Measurements from ENCODE around the gene IFNA17. TPM values are rescaled to one million over a fixed set of nuclear protein-coding genes. Genes with fewer than 3 reads are reported as not detected.
A peak's percentile ranks its signal among the peaks of the same experiment; 100 is the strongest.
"Not testable (repeated sequence)": the region's sequence is repeated elsewhere in the genome, so short reads cannot be mapped to it uniquely, and the experiment has no call there.

IFNA17 gene
- total RNA-seq, 2 experiments from 2014 or later, result not detected

GRCh38 chr9:21234153-21234687 is 6.2 kb upstream of the IFNA17 start:
- ChIA-PET POLR2A (no interaction called here), CTCF (interaction anchor here (0.9 to 3.3 kb wide), 8 partner anchors 16 to 556 kb away, joined by 3 to 37 read pairs (median 10); no protein-coding TSS in a partner anchor)
- intact Hi-C loops (cut with micrococcal nuclease), result loop anchor here (10.0 kb wide), 2 partner anchors 91 to 211 kb away; partner anchors contain the start of gene IFNA1
- Mint-ChIP-seq H3K27ac (no peak overlapping the region), H3K36me3 (ENCODE audit: low read depth) (no peaks in the 10 kb centered on the region), H3K4me1 (ENCODE audit: low read depth) (peaks cover 7% of the 10 kb centered on the region), H3K27me3 (peaks cover 3% of the 10 kb centered on the region), H3K9me3 (no peaks in the 10 kb centered on the region), H3K4me3 (no peak overlapping the region)
- no peak for DNase-seq
- ATAC-seq, result no peak
- TF ChIP-seq, protein P1, sequence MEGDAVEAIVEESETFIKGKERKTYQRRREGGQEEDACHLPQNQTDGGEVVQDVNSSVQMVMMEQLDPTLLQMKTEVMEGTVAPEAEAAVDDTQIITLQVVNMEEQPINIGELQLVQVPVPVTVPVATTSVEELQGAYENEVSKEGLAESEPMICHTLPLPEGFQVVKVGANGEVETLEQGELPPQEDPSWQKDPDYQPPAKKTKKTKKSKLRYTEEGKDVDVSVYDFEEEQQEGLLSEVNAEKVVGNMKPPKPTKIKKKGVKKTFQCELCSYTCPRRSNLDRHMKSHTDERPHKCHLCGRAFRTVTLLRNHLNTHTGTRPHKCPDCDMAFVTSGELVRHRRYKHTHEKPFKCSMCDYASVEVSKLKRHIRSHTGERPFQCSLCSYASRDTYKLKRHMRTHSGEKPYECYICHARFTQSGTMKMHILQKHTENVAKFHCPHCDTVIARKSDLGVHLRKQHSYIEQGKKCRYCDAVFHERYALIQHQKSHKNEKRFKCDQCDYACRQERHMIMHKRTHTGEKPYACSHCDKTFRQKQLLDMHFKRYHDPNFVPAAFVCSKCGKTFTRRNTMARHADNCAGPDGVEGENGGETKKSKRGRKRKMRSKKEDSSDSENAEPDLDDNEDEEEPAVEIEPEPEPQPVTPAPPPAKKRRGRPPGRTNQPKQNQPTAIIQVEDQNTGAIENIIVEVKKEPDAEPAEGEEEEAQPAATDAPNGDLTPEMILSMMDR (IDR thresholded peaks at IDR 0.05), result no peak

DNA sequence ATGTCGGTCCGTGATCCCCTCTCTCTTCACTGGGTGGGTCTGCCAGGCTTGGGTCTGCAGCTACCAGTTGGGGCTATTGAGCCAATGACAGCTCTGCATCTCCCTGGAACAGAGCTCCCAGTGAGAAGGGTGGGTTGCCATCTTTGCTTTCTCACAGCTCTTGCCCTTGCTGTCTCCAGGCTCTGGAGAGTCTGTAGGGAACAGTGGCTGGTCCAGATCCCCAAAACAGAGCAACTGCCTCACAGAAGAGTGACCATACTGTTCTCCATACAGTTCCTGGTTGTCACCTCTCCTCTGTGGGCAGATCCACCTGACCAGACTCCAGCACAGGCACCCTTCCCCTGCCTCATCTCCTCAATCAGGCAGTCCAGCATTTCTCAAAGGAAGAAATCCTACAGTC is 5.2 kb upstream of the IFNA17 start:
- no peak overlapping the region for H3K4me3 Mint-ChIP-seq
- H3K9me3 Mint-ChIP-seq, result no peaks in the 10 kb centered on the region
- CTCF ChIA-PET, result interaction anchor here (0.7 to 3.3 kb wide), 3 partner anchors 15 to 163 kb away, joined by 3 to 14 read pairs (median 3); no protein-coding TSS in a partner anchor
- no peaks in the 10 kb centered on the region for H3K36me3 Mint-ChIP-seq (ENCODE audit: low read depth)
- intact Hi-C loops (cut with micrococcal nuclease), result loop anchor here (10.0 kb wide), 2 partner anchors 92 to 212 kb away; partner anchors contain the start of gene IFNA1
- ATAC-seq (no peak), DNase-seq (no peak)
- TF ChIP-seq, protein P1 (IDR thresholded peaks at IDR 0.05), result no peak
- POLR2A ChIA-PET, result interaction anchor here (0.7 to 1.3 kb wide), 2 partner anchors 9 to 55 kb away, joined by 3 read pairs; no protein-coding TSS in a partner anchor
- peaks cover under 1% of the 10 kb centered on the region for H3K27me3 Mint-ChIP-seq
- H3K27ac Mint-ChIP-seq, result no peak overlapping the region
- H3K4me1 Mint-ChIP-seq (ENCODE audit: low read depth), result peaks cover 7% of the 10 kb centered on the region

DNA sequence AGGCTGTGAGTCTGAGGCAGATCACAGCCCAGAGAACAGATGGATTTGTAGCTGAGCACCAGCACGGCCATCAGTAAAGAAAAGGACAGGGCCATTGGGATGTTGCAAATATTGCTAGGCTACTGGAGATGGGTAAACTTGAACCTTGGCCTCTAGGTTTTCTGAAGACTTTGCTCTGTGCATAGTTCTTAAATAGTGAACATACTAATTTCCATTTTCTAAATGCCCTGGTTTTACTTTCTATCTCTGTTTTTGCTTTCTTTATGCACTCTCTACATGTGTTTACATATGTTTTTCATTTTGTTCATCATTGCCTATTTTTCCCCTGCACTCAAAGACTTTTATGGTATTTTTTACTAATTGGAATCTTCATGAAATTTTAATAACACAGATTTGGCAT is 10.8 kb downstream of the IFNA17 start, which contains the start of gene IFNA16:
Gene IFNA16, minus strand, starts transcription at position 101 of the 400 bp plus-strand sequence. Its CDS starts 6 bp downstream, at position 95.
- DNase-seq; H3K4me1 Mint-ChIP-seq (ENCODE audit: low read depth); H3K9me3 Mint-ChIP-seq; H3K27ac Mint-ChIP-seq; POLR2A ChIA-PET; ATAC-seq; H3K36me3 Mint-ChIP-seq (ENCODE audit: low read depth); H3K4me3 Mint-ChIP-seq: not testable (repeated sequence)
- CTCF ChIA-PET, result interaction anchor here (1.3 to 1.9 kb wide), 2 partner anchors 17 to 22 kb away, joined by 3 to 5 read pairs; no protein-coding TSS in a partner anchor
- peaks cover 22% of the 10 kb centered on the region for H3K27me3 Mint-ChIP-seq
- intact Hi-C loops (cut with micrococcal nuclease), result loop anchor here (10.0 kb wide), 1 partner anchor 568 kb away; no protein-coding TSS in a partner anchor

GRCh38 chr9:21213411-21214326 is 14.4 kb downstream of the IFNA17 start:
- peak overlapping the region; percentile 16 for H3K4me3 Mint-ChIP-seq
- DNase-seq; H3K36me3 Mint-ChIP-seq (ENCODE audit: low read depth); H3K4me1 Mint-ChIP-seq (ENCODE audit: low read depth); H3K9me3 Mint-ChIP-seq; H3K27ac Mint-ChIP-seq; POLR2A ChIA-PET; H3K27me3 Mint-ChIP-seq: not testable (repeated sequence)
- CTCF ChIA-PET, result interaction anchor here (0.7 to 4.2 kb wide), 22 partner anchors 10 to 580 kb away, joined by 3 to 33 read pairs (median 3); partner anchors contain the start of genes IFNA14 and IFNA7
- TF ChIP-seq, protein P1 (IDR thresholded peaks at IDR 0.05), result peak; percentile 53
- intact Hi-C loops (cut with micrococcal nuclease), result loop anchor here (10.0 kb wide), 1 partner anchor 571 kb away; no protein-coding TSS in a partner anchor
- peak; percentile 68 for ATAC-seq

- H3K36me3 Mint-ChIP-seq (ENCODE audit: low read depth); H3K9me3 Mint-ChIP-seq; H3K4me1 Mint-ChIP-seq (ENCODE audit: low read depth); H3K27ac Mint-ChIP-seq; DNase-seq; H3K27me3 Mint-ChIP-seq; POLR2A ChIA-PET; ATAC-seq; H3K4me3 Mint-ChIP-seq: not testable (repeated sequence)
- CTCF ChIA-PET, result interaction anchor here (1.0 to 4.2 kb wide), 5 partner anchors 18 to 186 kb away, joined by 3 to 33 read pairs (median 9); no protein-coding TSS in a partner anchor
- intact Hi-C loops (cut with micrococcal nuclease), result loop anchor here (10.0 kb wide), 1 partner anchor 573 kb away; no protein-coding TSS in a partner anchor
Observed at GRCh38 chr9:21212160-21212559, 15.9 kb downstream of the IFNA17 start.

DNA sequence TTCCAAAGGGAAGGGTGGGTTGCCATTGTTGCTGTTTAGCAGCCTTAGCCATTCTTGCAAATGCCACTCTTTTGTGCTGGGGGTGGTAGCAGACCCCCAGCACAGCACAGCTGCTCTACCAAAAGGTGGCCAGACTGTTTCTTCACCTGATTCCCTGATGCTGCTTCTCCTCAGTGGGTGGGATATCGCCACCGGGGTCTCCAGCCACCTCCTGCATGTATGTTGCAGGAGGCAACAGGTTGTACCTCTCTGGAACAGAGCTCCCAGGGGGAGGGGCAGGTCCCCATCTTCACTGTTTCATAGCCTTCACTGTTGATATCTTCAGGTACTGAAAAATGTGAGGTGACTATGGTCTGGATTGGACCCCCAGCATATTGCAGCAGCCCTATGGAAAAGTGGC is 17.2 kb downstream of the IFNA17 start:
- H3K4me3 Mint-ChIP-seq; H3K36me3 Mint-ChIP-seq (ENCODE audit: low read depth); DNase-seq; H3K4me1 Mint-ChIP-seq (ENCODE audit: low read depth); POLR2A ChIA-PET; H3K9me3 Mint-ChIP-seq; H3K27ac Mint-ChIP-seq; H3K27me3 Mint-ChIP-seq; ATAC-seq: not testable (repeated sequence)
- CTCF ChIA-PET, result interaction anchor here (1.6 to 1.9 kb wide), 2 partner anchors 16 to 185 kb away, joined by 3 to 7 read pairs; no protein-coding TSS in a partner anchor
- intact Hi-C loops (cut with micrococcal nuclease), result loop anchor here (10.0 kb wide), 1 partner anchor 574 kb away; no protein-coding TSS in a partner anchor

Data from activated CD8-positive, alpha-beta T cell treated with anti-CD3 and anti-CD28 coated beads for 36 hours (primary cell).